Natural killer cell treated with Interleukin-12 subunit alpha and Interleukin-12 subunit beta and Interleukin-15 and Interleukin-18, amount 100 ng/mL, for 72 hours (primary cell): ENCODE data around the gene KIAA0232. TPM values are rescaled to one million over a fixed set of nuclear protein-coding genes. Genes with fewer than 3 reads are reported as not detected.
A peak's percentile ranks its signal among the peaks of the same experiment; 100 is the strongest.

Source experiments
- ATAC-seq, 2 donors: fragments of 150-1000 bp; cut with Tn5 transposase in 1 of 2; sonication (Bioruptor Pico), chemical (Tn5 transposase) in 1 of 2; 2 replicates each; pipeline ENCODE4 v1.10.0; 2021
- DNase-seq: peaks from one replicate; pipeline ENCODE4 v3.0.0; 2022; ENCODE audit warnings: low spot score
- H3K27ac Mint-ChIP-seq, 2 donors: 1 replicate in 1 of 2; 2 replicates in 1 of 2; pipeline ENCODE4 v1.8.0; 2022; ENCODE audit warnings: mixed read lengths in 2 of 2, mild to moderate bottlenecking in 1 of 2, moderate library complexity in 1 of 2
- H3K27me3 Mint-ChIP-seq, 2 donors: 1 replicate in 1 of 2; 2 replicates in 1 of 2; pipeline ENCODE4 v1.8.0; 2022; ENCODE audit warnings: mixed read lengths in 2 of 2
- H3K36me3 Mint-ChIP-seq: one replicate; pipeline ENCODE4 v1.8.0; 2022; ENCODE audit warnings: mixed read lengths
- H3K4me1 Mint-ChIP-seq, 2 donors: 1 replicate in 1 of 2; 2 replicates in 1 of 2; pipeline ENCODE4 v1.8.0; 2022; ENCODE audit warnings: low read depth in 2 of 2, mixed read lengths in 2 of 2, mild to moderate bottlenecking in 1 of 2
- H3K4me3 Mint-ChIP-seq: one replicate; pipeline ENCODE4 v1.8.0; 2022; ENCODE audit warnings: mixed read lengths
- H3K9me3 Mint-ChIP-seq: 2 replicates; pipeline ENCODE4 v1.8.0; 2022; ENCODE audit warnings: mixed read lengths
- total RNA-seq, 2 donors: library from RNA; stranded (reverse); gene quantifications; one replicate each; pipeline ENCODE4 v1.2.3, GENCODE V29; 2022

The KIAA0232 gene
- total RNA-seq, 2 donors from 2014 or later = 19.5 to 20.6 TPM

- Mint-ChIP-seq H3K4me1 (peaks cover 7% of the 10 kb centered on the region in 2 donors), H3K4me3 (no peak overlapping the region), H3K27me3 (no peaks in the 10 kb centered on the region), H3K36me3 (peaks cover 6% of the 10 kb centered on the region), H3K27ac (no peak overlapping the region), H3K9me3 (no peaks in the 10 kb centered on the region)
- no peak for DNase-seq
- ATAC-seq = no peak
Measured at GRCh38 chr4:6845574-6845973, 63.0 kb downstream of the KIAA0232 start.

- H3K27ac Mint-ChIP-seq = no peak overlapping the region
- no peaks in the 10 kb centered on the region for H3K27me3 Mint-ChIP-seq
- no peak for ATAC-seq
- DNase-seq = no peak
- no peaks in the 10 kb centered on the region for H3K9me3 Mint-ChIP-seq
- H3K4me1 Mint-ChIP-seq = peaks cover 7% of the 10 kb centered on the region in 2 donors
- peaks cover 10% of the 10 kb centered on the region for H3K36me3 Mint-ChIP-seq
- H3K4me3 Mint-ChIP-seq = no peak overlapping the region
Measured at GRCh38 chr4:6847178-6847577, 64.7 kb downstream of the KIAA0232 start.

GRCh38 chr4:6848717-6849305 lies 66.3 kb downstream of the KIAA0232 start:
- Mint-ChIP-seq H3K4me3 (no peak overlapping the region), H3K4me1 (peaks cover 14 to 17% of the 10 kb centered on the region in 2 donors), H3K27me3 (no peaks in the 10 kb centered on the region), H3K27ac (peak overlapping the region in 1 of 2 donors; percentile 42), H3K9me3 (no peaks in the 10 kb centered on the region), H3K36me3 (peaks cover 16% of the 10 kb centered on the region)
- DNase-seq = no peak
- ATAC-seq = no peak

- no peak for DNase-seq
- Mint-ChIP-seq H3K27me3 (no peaks in the 10 kb centered on the region), H3K36me3 (peaks cover 16% of the 10 kb centered on the region), H3K4me1 (peaks cover 21 to 24% of the 10 kb centered on the region in 2 donors), H3K27ac (no peak overlapping the region), H3K4me3 (no peak overlapping the region), H3K9me3 (no peaks in the 10 kb centered on the region)
- no peak for ATAC-seq
Measured at GRCh38 chr4:6849691-6850090, 67.2 kb downstream of the KIAA0232 start.

GRCh38 chr4:6851431-6851830 lies 68.9 kb downstream of the KIAA0232 start:
- Mint-ChIP-seq H3K27ac (no peak overlapping the region), H3K36me3 (peaks cover 16% of the 10 kb centered on the region), H3K9me3 (no peaks in the 10 kb centered on the region), H3K4me3 (no peak overlapping the region), H3K4me1 (peaks cover 32 to 34% of the 10 kb centered on the region in 2 donors), H3K27me3 (no peaks in the 10 kb centered on the region)
- ATAC-seq (no peak), DNase-seq (no peak)

GRCh38 chr4:6851962-6852361 lies 69.4 kb downstream of the KIAA0232 start:
- H3K36me3 Mint-ChIP-seq = peaks cover 16% of the 10 kb centered on the region
- no peak for DNase-seq

GRCh38 chr4:6852582-6852981 lies 70.1 kb downstream of the KIAA0232 start:
- no peaks in the 10 kb centered on the region for H3K9me3 Mint-ChIP-seq
- no peak overlapping the region for H3K4me3 Mint-ChIP-seq
- H3K27me3 Mint-ChIP-seq = no peaks in the 10 kb centered on the region
- peaks cover 32 to 36% of the 10 kb centered on the region in 2 donors for H3K4me1 Mint-ChIP-seq
- H3K36me3 Mint-ChIP-seq = peaks cover 16% of the 10 kb centered on the region
- H3K27ac Mint-ChIP-seq = no peak overlapping the region
- ATAC-seq (no peak), DNase-seq (no peak)

More at GRCh38 chr4:6851962-6852361, 69.4 kb downstream of the KIAA0232 start:
- peaks cover 32 to 36% of the 10 kb centered on the region in 2 donors for H3K4me1 Mint-ChIP-seq
- H3K27me3 Mint-ChIP-seq = no peaks in the 10 kb centered on the region
- H3K27ac Mint-ChIP-seq = no peak overlapping the region
- no peak overlapping the region for H3K4me3 Mint-ChIP-seq
- no peak for ATAC-seq
- H3K9me3 Mint-ChIP-seq = no peaks in the 10 kb centered on the region

- H3K27me3 Mint-ChIP-seq = no peaks in the 10 kb centered on the region
- H3K4me3 Mint-ChIP-seq = no peak overlapping the region
- H3K9me3 Mint-ChIP-seq = no peaks in the 10 kb centered on the region
- DNase-seq = no peak
- H3K27ac Mint-ChIP-seq = peak overlapping the region in 1 of 2 donors; percentile 57
- peaks cover 25 to 29% of the 10 kb centered on the region in 2 donors for H3K4me1 Mint-ChIP-seq
- peaks cover 11% of the 10 kb centered on the region for H3K36me3 Mint-ChIP-seq
- ATAC-seq = no peak
Measured at GRCh38 chr4:6854098-6854744, 71.7 kb downstream of the KIAA0232 start.

GRCh38 chr4:6855692-6856297 lies 73.3 kb downstream of the KIAA0232 start:
- ATAC-seq = peak; percentile 86 to 92
- H3K4me1 Mint-ChIP-seq = peaks cover 25 to 31% of the 10 kb centered on the region in 2 donors
- peaks cover 13% of the 10 kb centered on the region for H3K36me3 Mint-ChIP-seq
- no peaks in the 10 kb centered on the region for H3K9me3 Mint-ChIP-seq
- peak overlapping the region; percentile 16 for H3K4me3 Mint-ChIP-seq
- H3K27me3 Mint-ChIP-seq = no peaks in the 10 kb centered on the region
- peak overlapping the region; percentile 71 to 81 for H3K27ac Mint-ChIP-seq
- DNase-seq = no peak

- no peak for ATAC-seq
- Mint-ChIP-seq H3K9me3 (no peaks in the 10 kb centered on the region), H3K4me1 (peaks cover 25 to 35% of the 10 kb centered on the region in 2 donors)
Measured at GRCh38 chr4:6856391-6856790, 73.9 kb downstream of the KIAA0232 start.

GRCh38 chr4:6857009-6857882 lies 74.7 kb downstream of the KIAA0232 start:
- Mint-ChIP-seq H3K27ac (peak overlapping the region in 1 of 2 donors; percentile 81), H3K4me3 (no peak overlapping the region), H3K4me1 (peaks cover 25 to 35% of the 10 kb centered on the region in 2 donors), H3K27me3 (no peaks in the 10 kb centered on the region), H3K36me3 (peaks cover 21% of the 10 kb centered on the region), H3K9me3 (no peaks in the 10 kb centered on the region)
- ATAC-seq (no peak), DNase-seq (no peak)

More at GRCh38 chr4:6856391-6856790, 73.9 kb downstream of the KIAA0232 start:
- no peak for DNase-seq
- peak overlapping the region; percentile 16 for H3K4me3 Mint-ChIP-seq
- H3K36me3 Mint-ChIP-seq = peaks cover 15% of the 10 kb centered on the region
- peak overlapping the region; percentile 71 to 81 for H3K27ac Mint-ChIP-seq
- no peaks in the 10 kb centered on the region for H3K27me3 Mint-ChIP-seq

- Mint-ChIP-seq H3K4me1 (peaks cover 19 to 23% of the 10 kb centered on the region in 2 donors), H3K4me3 (no peak overlapping the region), H3K27me3 (no peaks in the 10 kb centered on the region), H3K9me3 (no peaks in the 10 kb centered on the region), H3K36me3 (peaks cover 21% of the 10 kb centered on the region), H3K27ac (no peak overlapping the region)
- ATAC-seq (no peak), DNase-seq (no peak)
Measured at GRCh38 chr4:6858997-6859396, 76.5 kb downstream of the KIAA0232 start.

GRCh38 chr4:6859543-6859942 lies 77.0 kb downstream of the KIAA0232 start:
- ATAC-seq (no peak), DNase-seq (no peak)
- Mint-ChIP-seq H3K4me3 (no peak overlapping the region), H3K27ac (no peak overlapping the region), H3K36me3 (peaks cover 21% of the 10 kb centered on the region), H3K27me3 (no peaks in the 10 kb centered on the region), H3K9me3 (no peaks in the 10 kb centered on the region), H3K4me1 (peaks cover 14 to 17% of the 10 kb centered on the region in 2 donors)
